ENCODE measurements around the gene CEP83.

GRCh38 chr12:94262228-94263010, 197.2 kb downstream of the CEP83 start:
- TF ChIP-seq EP300 (IDR thresholded peaks at IDR 0.05), result no peak
- TF ChIP-seq CTCF (IDR thresholded peaks at IDR 0.05), result no peak

All from stomach (tissue), 4 donors.